ENCODE data around the gene MCCC1. TPM values are rescaled to one million over a fixed set of nuclear protein-coding genes. Genes with fewer than 3 reads are reported as not detected.

MCCC1 gene
- total RNA-seq, 3 donors from 2014 or later, result 42.3 to 70.2 (median 47.6) TPM

DNA sequence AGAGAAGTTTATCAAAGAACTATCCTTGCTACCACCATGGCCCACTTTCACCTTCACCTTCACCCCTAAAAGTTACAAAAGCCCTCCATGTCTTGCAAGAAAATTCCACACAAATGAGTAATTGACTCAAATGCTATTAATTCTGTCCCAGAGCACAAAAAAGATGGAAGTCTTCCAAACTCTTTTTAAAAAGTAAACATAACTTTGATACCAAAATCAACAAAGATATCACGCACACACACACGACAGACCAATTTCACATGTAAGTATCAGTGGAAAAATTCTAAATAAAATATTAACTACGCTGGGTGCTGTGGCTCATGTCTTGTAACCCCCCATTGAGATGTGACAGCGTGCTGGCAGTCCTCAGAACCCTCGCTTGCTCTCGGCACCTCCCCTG, 1.1 kb upstream of the MCCC1 start:
- intact Hi-C loops (cut with DNase I; ENCODE audit: low total_unique reads), result no loop called here
- H3K4me3 ChIP-seq, result no peak overlapping the region
- TF ChIP-seq POLR2A (IDR thresholded peaks at IDR 0.05) (no peak), POLR2AphosphoS5 (IDR thresholded peaks at IDR 0.05) (no peak)
- TF ChIP-seq, protein P1, sequence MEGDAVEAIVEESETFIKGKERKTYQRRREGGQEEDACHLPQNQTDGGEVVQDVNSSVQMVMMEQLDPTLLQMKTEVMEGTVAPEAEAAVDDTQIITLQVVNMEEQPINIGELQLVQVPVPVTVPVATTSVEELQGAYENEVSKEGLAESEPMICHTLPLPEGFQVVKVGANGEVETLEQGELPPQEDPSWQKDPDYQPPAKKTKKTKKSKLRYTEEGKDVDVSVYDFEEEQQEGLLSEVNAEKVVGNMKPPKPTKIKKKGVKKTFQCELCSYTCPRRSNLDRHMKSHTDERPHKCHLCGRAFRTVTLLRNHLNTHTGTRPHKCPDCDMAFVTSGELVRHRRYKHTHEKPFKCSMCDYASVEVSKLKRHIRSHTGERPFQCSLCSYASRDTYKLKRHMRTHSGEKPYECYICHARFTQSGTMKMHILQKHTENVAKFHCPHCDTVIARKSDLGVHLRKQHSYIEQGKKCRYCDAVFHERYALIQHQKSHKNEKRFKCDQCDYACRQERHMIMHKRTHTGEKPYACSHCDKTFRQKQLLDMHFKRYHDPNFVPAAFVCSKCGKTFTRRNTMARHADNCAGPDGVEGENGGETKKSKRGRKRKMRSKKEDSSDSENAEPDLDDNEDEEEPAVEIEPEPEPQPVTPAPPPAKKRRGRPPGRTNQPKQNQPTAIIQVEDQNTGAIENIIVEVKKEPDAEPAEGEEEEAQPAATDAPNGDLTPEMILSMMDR (IDR thresholded peaks at IDR 0.05), result no peak
- peaks cover 0 to 8% of the 10 kb centered on the region in 2 donors for H3K4me1 ChIP-seq
- no peak for DNase-seq (ENCODE audit: low spot score in 2 of 2)
- H3K9me3 ChIP-seq, result no peaks in the 10 kb centered on the region
- H3K36me3 ChIP-seq, result no peaks in the 10 kb centered on the region
- no peak overlapping the region for H3K27ac ChIP-seq
- no peaks in the 10 kb centered on the region for H3K27me3 ChIP-seq

DNA sequence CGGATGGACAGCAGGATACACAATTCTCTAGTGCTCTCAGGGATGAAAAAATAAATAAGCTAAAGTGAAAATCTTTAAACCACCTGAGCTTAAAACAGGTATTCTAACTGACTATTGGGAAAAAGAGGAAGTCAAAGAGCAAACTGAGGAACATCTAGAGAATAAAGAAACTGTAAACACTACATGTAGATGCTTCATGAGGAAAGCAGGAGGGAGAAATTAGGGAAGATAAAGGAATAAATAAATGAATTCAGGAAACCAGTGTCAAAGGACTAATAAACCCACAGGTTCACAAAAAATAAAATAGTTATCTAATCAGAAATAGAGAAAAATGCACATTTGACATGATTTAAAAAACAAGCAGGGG, 525 bp upstream of the MCCC1 start:
- no peak for TF ChIP-seq POLR2AphosphoS5 (IDR thresholded peaks at IDR 0.05)
- TF ChIP-seq, protein P1 (IDR thresholded peaks at IDR 0.05), result no peak
- TF ChIP-seq POLR2A (IDR thresholded peaks at IDR 0.05), result no peak
- no peaks in the 10 kb centered on the region for H3K27me3 ChIP-seq
- no peaks in the 10 kb centered on the region for H3K36me3 ChIP-seq
- H3K4me3 ChIP-seq, result peak overlapping the region; percentile 70 to 91 (median 81)
- DNase-seq (ENCODE audit: low spot score in 2 of 2), result no peak
- H3K9me3 ChIP-seq, result no peaks in the 10 kb centered on the region
- H3K4me1 ChIP-seq, result peaks cover 0 to 8% of the 10 kb centered on the region in 2 donors
- intact Hi-C loops (cut with DNase I; ENCODE audit: low total_unique reads), result no loop called here
- H3K27ac ChIP-seq, result peak overlapping the region; percentile 93 to 97

DNA sequence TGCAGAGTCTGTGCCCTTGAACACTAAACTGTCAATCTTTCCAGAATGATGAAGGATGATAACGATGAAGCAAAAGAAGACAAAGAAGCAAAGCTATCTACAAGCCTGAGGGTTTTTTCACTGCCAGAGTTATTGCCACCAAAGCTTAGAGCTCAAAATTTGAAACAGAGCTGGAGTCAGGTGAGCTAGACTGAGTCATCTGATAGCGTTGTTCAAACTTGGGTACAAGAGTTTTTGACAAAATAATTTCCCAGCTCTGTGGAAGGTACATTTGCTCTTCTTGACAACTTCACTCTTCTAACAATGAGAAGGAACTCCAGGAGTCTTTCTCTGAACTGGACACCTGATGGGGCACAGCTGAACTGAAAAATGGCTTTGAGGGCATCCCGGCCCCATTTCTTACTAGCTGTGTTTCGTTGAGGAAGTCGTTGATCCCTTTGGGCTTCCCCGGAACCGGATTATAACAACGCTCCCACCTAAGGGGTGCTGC, 715 bp downstream of the MCCC1 start:
- intact Hi-C loops (cut with DNase I; ENCODE audit: low total_unique reads), result no loop called here
- no peaks in the 10 kb centered on the region for H3K36me3 ChIP-seq
- H3K9me3 ChIP-seq, result no peaks in the 10 kb centered on the region
- H3K4me3 ChIP-seq, result peak overlapping the region; percentile 70 to 91 (median 81)
- DNase-seq (ENCODE audit: low spot score in 2 of 2), result no peak
- TF ChIP-seq POLR2A (IDR thresholded peaks at IDR 0.05), result no peak
- TF ChIP-seq, protein P1 (IDR thresholded peaks at IDR 0.05), result no peak
- no peak for TF ChIP-seq POLR2AphosphoS5 (IDR thresholded peaks at IDR 0.05)
- peak overlapping the region; percentile 93 to 97 for H3K27ac ChIP-seq
- no peaks in the 10 kb centered on the region for H3K27me3 ChIP-seq
- peaks cover 0 to 8% of the 10 kb centered on the region in 2 donors for H3K4me1 ChIP-seq

DNA sequence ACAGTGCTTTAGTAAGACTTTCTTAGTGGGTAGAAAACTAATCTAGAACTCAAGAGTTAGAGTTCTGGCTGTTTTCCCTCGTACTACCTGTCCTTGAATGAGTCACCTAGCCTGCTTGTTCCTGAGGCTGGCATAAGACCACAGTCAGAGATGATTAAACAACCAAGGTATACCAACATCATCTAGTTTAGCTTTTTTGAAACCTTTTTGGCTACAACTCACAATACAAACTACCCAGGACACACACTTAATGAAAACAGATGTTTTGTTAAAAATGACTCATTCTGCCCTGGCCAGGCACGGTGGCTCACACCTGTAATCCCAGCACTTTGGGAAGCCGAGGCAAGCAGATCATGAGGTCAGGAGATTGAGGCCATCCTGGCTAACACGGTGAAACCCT, 4.6 kb downstream of the MCCC1 start:
- peak overlapping the region in 1 of 2 donors; percentile 50 for H3K27ac ChIP-seq
- peaks cover 0 to 8% of the 10 kb centered on the region in 2 donors for H3K4me1 ChIP-seq
- H3K9me3 ChIP-seq, result no peaks in the 10 kb centered on the region
- no peak for DNase-seq (ENCODE audit: low spot score in 2 of 2)
- TF ChIP-seq POLR2A (IDR thresholded peaks at IDR 0.05) (no peak), POLR2AphosphoS5 (IDR thresholded peaks at IDR 0.05) (no peak)
- TF ChIP-seq, protein P1 (IDR thresholded peaks at IDR 0.05), result no peak
- H3K27me3 ChIP-seq, result no peaks in the 10 kb centered on the region
- H3K36me3 ChIP-seq, result no peaks in the 10 kb centered on the region
- intact Hi-C loops (cut with DNase I; ENCODE audit: low total_unique reads), result no loop called here
- H3K4me3 ChIP-seq, result no peak overlapping the region

DNA sequence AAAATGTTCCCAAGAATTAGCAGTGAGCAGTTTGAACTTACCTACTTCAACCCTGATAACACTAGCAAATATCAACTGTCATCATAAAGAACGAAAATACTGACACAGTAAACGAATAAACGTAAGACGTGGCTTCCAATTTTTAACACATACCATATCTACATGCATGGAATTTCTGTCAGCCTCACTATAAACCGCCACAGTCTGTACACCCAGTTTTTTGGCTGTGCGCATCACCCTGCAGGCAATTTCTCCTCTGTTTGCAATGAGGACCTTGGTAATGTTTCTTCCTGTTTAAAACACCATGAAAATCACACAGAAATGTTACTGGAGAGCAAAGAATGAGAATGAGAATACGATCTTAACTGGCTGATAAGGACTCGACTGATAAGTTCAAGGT, 7.0 kb downstream of the MCCC1 start:
- H3K4me3 ChIP-seq, result no peak overlapping the region
- H3K27ac ChIP-seq, result no peak overlapping the region
- intact Hi-C loops (cut with DNase I; ENCODE audit: low total_unique reads), result no loop called here
- DNase-seq (ENCODE audit: low spot score in 2 of 2), result no peak
- TF ChIP-seq POLR2AphosphoS5 (IDR thresholded peaks at IDR 0.05) (no peak), POLR2A (IDR thresholded peaks at IDR 0.05) (no peak)
- TF ChIP-seq, protein P1 (IDR thresholded peaks at IDR 0.05), result no peak
- H3K27me3 ChIP-seq, result no peaks in the 10 kb centered on the region
- no peaks in the 10 kb centered on the region for H3K36me3 ChIP-seq
- no peaks in the 10 kb centered on the region for H3K4me1 ChIP-seq
- no peaks in the 10 kb centered on the region for H3K9me3 ChIP-seq
